AG09309 (cell line): ENCODE results near the gene MIER2.

Source experiments
- DNase-seq: peaks from one replicate; pipeline ENCODE4 v3.0.0-alpha.2; 2010; ENCODE audit warnings: low read depth
- H3K4me3 ChIP-seq: 2 replicates; pipeline ENCODE4 v1.5.1; 2011; ENCODE audit warnings: mild to moderate bottlenecking, low read depth, low read length, moderate library complexity; ENCODE audit not compliant: control insufficient read depth
- TF ChIP-seq, protein P1 (sequence below): IDR thresholded peaks from 2 replicates; pipeline ENCODE4 v1.5.1; 2011; ENCODE audit warnings: mild to moderate bottlenecking, low read depth, low read length, inconsistent platforms; ENCODE audit not compliant: insufficient read depth, control insufficient read depth; ENCODE audit errors: missing control alignments

MIER2 gene

DNA sequence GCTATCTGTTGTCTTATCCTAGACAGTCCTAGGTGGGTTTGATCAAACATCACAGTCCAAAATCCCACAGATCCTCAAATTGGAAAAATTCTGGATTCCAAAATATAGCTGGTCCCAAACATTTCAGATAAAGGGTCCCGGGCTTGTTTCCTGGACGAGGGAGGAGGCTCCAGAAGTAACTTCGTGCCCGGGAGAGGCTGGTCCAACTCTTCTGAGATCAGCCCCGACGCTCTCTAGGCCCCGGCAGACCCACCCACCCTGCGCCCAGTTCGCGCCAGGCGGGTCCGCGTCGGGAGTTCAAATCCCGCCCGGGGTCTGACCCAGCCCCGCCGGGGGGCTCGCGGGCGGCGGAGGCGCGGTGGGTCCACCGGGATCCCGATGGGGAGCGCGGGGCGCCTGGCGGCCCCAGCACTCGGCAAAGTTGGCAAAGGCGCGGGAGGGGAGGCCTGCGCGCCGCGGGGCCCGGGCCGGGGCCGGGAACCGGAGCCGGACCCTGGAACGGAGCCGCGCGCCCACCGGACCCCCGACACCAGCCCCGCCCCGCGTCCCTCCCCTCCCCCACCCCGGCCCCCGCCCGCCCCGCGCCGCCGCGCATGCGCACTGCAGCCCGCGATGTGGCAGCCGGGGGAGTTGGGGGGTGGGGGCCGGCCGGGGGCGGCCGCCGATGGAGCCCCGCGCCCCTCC lies 513 bp downstream of the MIER2 start:
- peak overlapping the region; percentile 48 for H3K4me3 ChIP-seq
- no peak for DNase-seq
- TF ChIP-seq, protein P1, sequence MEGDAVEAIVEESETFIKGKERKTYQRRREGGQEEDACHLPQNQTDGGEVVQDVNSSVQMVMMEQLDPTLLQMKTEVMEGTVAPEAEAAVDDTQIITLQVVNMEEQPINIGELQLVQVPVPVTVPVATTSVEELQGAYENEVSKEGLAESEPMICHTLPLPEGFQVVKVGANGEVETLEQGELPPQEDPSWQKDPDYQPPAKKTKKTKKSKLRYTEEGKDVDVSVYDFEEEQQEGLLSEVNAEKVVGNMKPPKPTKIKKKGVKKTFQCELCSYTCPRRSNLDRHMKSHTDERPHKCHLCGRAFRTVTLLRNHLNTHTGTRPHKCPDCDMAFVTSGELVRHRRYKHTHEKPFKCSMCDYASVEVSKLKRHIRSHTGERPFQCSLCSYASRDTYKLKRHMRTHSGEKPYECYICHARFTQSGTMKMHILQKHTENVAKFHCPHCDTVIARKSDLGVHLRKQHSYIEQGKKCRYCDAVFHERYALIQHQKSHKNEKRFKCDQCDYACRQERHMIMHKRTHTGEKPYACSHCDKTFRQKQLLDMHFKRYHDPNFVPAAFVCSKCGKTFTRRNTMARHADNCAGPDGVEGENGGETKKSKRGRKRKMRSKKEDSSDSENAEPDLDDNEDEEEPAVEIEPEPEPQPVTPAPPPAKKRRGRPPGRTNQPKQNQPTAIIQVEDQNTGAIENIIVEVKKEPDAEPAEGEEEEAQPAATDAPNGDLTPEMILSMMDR: no peak

DNA sequence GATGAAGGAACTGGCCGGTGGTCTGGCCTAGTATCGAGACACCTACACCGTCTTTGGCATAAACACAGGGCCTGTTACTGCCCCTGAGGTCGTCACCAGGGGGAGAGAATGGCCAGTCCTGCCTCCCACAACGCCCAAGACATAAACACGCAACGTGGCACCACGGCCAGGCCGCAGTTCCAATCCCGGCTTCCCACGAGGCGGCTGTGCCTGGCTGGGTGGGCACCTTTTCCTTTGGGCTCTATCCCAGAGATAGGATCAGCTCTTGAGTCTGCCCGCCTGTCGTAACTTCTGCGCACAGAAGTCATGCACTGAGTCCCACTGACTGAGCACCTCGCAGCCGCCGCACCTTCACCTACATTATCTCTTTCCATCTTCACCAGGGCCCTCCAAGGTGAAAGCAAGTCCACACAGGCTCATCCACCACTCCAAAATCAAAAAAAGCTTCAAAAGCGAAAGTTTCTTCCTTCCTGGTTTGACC lies 1.1 kb downstream of the MIER2 start:
- H3K4me3 ChIP-seq: peak overlapping the region; percentile 48
- TF ChIP-seq, protein P1: no peak
- DNase-seq: no peak

DNA sequence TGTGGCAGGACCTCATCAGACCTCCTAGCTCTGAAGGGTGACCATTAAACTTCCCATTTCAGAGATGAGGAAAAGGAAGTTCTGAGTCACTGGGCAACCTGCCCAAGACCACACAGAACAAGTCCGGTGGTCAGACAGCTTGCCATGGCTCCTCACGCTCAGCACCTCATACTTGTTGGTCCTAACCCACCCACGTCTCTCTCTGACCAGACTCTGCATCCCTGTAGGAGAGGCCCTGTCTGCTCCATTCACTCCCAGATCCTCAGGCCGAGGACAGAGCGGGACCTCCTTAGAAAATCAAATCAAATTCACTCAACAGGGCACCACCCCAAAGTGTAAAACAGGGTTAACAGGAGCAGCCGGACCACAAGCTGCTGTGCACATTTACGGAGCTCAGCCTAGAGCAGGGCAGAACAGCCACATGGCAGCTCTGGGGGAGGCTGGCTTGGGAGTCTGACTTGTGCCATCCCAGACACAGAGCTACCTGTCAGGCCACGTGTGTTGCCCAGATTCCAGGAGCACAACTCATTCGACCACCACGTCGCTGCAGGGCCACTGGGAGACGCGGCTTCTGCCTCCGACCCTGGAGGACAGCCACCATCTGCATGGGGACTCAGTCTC lies 1.7 kb downstream of the MIER2 start:
- H3K4me3 ChIP-seq: peak overlapping the region; percentile 48
- TF ChIP-seq, protein P1: no peak
- peak; percentile 77 for DNase-seq

DNA sequence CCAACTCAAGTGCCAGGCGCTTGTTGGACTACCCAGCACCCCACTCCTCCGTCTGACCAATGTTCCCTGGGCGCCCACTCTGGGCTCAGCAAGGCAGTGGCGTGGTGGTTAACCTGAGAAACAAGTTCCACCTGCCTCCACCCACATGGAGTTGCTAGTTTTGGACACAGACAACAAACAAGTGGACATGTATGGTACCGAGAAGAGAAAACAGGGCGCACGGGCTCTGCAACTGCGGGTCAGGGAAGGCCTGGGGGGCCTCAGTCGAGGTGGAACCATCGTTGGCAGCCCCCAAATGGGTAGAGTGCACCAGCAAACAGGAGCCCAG lies 2.5 kb downstream of the MIER2 start:
- DNase-seq: no peak
- peak overlapping the region; percentile 48 for H3K4me3 ChIP-seq
- TF ChIP-seq, protein P1: no peak

DNA sequence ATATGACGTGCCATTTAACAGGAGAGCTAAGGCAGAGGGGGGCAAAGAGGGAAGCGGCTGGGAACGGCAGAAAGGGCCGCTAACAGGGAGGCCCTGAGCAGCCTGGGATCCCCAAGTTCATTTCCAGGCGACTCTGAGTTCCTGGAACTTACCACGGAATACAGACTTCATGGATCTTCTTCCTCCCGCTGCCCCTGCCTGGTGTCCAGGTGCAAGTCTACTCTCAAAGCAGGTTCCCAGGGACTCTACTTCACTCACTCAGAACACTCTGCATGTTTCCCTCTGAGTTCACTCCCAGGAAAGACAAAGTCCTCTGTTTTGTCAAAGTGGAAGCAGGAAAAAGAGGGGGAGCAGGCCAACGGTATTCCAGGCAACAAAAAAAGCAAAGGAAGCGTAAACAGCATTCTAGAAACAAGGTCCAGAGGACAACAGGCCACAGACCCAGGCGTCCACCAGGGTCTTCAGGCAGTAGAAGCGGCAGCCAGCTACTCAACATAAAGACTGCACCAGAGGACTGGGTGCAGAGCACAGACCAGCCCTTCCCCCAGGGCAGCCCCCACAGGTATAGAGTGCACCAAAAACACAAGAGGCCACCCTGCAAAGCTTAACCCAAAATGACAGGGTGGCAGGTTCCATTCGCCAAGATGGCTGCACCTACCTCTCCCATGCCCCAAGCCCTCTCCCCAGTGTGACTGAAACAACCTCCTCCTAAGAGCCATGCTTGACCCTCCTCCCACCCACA lies 3.0 kb downstream of the MIER2 start:
- no peak for DNase-seq
- no peak overlapping the region; the same call in 1 of the 2 replicates for H3K4me3 ChIP-seq
- TF ChIP-seq, protein P1: no peak

DNA sequence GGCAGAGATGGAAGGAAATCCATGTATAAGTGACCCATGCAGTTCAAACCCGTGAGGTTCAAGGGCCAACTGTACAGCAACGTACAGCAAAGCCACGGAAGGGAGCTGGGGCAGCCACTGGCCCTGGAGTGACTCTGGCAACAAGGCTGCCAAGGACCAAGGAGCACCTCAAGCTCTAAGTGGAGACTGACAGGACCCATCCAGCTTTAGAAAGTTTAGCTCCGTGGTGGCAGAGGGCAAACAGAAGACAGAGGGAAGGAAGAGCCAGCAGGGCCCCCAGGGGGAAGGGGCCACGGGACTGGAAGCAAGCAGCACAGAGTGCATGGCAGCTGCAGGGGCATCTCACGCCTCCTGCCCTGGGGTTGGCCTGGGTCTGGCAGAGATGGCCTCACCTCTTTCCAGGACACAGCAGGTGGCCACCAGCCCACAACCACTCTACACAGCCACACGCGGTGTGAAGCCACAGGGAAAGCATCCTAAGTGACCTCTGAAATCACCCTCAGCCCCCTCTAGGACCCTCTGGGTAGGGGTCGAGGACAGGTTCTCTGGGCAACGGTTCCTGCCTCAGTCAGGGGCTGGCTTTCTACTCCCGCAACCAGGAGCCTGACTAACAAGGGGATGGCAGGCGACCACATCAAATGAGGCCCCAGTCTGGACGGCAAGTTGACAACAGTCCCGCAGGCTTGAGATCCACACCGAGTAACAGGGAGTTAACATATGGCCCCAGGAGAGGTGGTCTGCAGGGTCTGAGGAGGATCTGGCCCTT lies 3.8 kb downstream of the MIER2 start:
- TF ChIP-seq, protein P1: no peak
- DNase-seq: no peak
- H3K4me3 ChIP-seq: no peak overlapping the region
